Measurements from ENCODE around the gene ZNF827. TPM values are rescaled to one million over a fixed set of nuclear protein-coding genes. Genes with fewer than 3 reads are reported as not detected.

ZNF827 gene
- total and polyA plus RNA-seq, 9 of the 15 experiments (the other 6 are each of a cell fraction or from before 2014, with no cell fraction given) = 0.07 to 0.40 TPM; not detected in 7

DNA sequence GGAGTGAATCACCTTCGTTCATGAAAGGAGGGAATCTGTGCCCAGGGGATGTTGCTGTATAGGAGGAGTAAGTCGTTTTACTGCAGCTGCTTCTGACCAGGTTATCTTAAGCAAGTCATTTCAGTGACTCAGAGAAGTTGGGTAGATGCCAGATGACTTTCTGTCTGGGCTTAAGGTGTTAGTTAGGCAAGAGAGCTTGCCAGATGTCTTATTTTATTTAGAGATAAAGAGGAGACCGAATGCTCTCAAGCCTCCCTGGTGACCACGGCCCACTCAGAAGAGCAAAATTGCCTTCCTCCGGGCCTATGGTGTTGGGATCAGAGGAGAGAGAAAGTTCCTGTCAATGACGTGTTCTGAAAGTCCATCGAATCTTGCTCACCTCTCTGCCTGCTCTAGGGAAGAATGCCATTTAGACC lies 16.3 kb upstream of the ZNF827 start (continued):
- TF ChIP-seq ZNF23 (CRISPR knock-in tag; IDR thresholded peaks at IDR 0.05) = no peak
- TF ChIP-seq XRCC5 (IDR thresholded peaks at IDR 0.05; ENCODE audit: low read depth, low read length) = no peak
- TF ChIP-seq KDM1A (IDR thresholded peaks at IDR 0.05) = 0 out of 4 replicates have a peak, but pooled peaks of 1 of the 2 experiments have one; percentile 14
- peak; percentile 49; the same call in 1 of the 2 replicates for TF ChIP-seq KLF16 (IDR thresholded peaks at IDR 0.05)
- peak; percentile 70; the same call in 1 of the 2 replicates for TF ChIP-seq STAT5A (IDR thresholded peaks at IDR 0.05; ENCODE audit: borderline replicate concordance, low read length)
- no peak for TF ChIP-seq SRSF3 (IDR thresholded peaks at IDR 0.05; ENCODE audit: insufficient read depth, low read length)
- TF ChIP-seq ZBTB7A (IDR thresholded peaks at IDR 0.05; ENCODE audit: borderline replicate concordance, control insufficient read depth, low read depth, low read length) = no peak
- no peak for TF ChIP-seq HMG20A (CRISPR knock-in tag; conservative IDR thresholded peaks at IDR 0.05)
- peak; percentile 96 for TF ChIP-seq NFIC (IDR thresholded peaks at IDR 0.05)
- TF ChIP-seq SUPT5H (IDR thresholded peaks at IDR 0.05) = no peak
- TF ChIP-seq ZNF699 (CRISPR knock-in tag; IDR thresholded peaks at IDR 0.05; ENCODE audit: insufficient replicate concordance) = no peak
- no peak for TF ChIP-seq ZNF76 (CRISPR knock-in tag; IDR thresholded peaks at IDR 0.05; ENCODE audit: borderline replicate concordance)
- TF ChIP-seq ZNF431 (CRISPR knock-in tag; IDR thresholded peaks at IDR 0.05) = no peak
- no peak for TF ChIP-seq BCOR (IDR thresholded peaks at IDR 0.05)
- TF ChIP-seq POLR2G (IDR thresholded peaks at IDR 0.05; ENCODE audit: low read depth, low read length) = no peak
- peak; percentile 52 for TF ChIP-seq NFE2 (IDR thresholded peaks at IDR 0.05; ENCODE audit: low read depth)
- peak; percentile 74; the same call in 1 of the 2 replicates for TF ChIP-seq TAL1 (IDR thresholded peaks at IDR 0.05)
- TF ChIP-seq L3MBTL2 (IDR thresholded peaks at IDR 0.05) = no peak
- peak; percentile 74 for TF ChIP-seq TCF3 (CRISPR knock-in tag; IDR thresholded peaks at IDR 0.05)
- TF ChIP-seq, protein P1, sequence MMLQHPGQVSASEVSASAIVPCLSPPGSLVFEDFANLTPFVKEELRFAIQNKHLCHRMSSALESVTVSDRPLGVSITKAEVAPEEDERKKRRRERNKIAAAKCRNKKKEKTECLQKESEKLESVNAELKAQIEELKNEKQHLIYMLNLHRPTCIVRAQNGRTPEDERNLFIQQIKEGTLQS (IDR thresholded peaks at IDR 0.05) = peak; percentile 61; the same call in 1 of the 2 replicates
- TF ChIP-seq, protein P1 (CRISPR knock-in tag; conservative IDR thresholded peaks at IDR 0.05) = peak; percentile 70; the same call in 1 of the 2 replicates
- TF ChIP-seq GTF2F1 (IDR thresholded peaks at IDR 0.05; ENCODE audit: low read depth, low read length) = no peak
- TF ChIP-seq REST (IDR thresholded peaks at IDR 0.05; ENCODE audit: borderline replicate concordance) = no peak
- TF ChIP-seq REST (CRISPR knock-in tag; IDR thresholded peaks at IDR 0.05; ENCODE audit: low read depth) = no peak

Measured in K562 (cell line).